ENCODE measurements around the gene PTPRN. TPM values are rescaled to one million over a fixed set of nuclear protein-coding genes. Genes with fewer than 3 reads are reported as not detected.

PTPRN gene
- total RNA-seq, 1 donor from 2014 or later: not detected

DNA sequence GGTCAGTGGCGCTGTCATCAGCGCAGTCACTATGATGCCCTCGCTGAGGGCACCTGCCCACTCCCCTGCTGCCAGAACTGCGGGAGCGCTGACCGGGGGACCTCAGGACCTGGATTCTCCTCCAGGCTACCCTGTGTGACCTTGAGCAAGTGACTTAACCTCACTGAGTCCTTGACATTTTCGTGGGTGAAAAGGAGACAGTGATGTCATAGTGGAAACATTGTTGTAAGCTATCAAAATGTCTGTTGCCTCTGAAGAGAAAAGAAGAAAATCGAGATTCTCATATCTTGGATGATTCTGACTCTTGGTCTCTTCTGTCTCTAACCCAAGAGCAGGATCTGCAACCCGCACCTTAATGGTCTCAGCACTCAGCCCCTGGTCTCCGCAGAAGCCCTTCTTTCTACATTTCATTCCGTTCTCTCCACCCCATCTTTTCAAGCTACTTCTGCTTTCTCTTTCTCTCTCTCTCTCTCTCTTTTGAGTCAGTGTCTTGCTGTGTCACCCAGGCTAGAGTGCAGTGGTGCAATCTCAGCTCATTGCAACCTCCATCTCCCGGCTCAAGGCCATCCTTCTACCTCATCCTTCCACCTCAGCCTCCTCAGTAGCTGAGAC, 54.5 kb downstream of the PTPRN start:
- Histone ChIP-seq H3K4me1 (ENCODE audit: control insufficient read depth in 3 of 3, insufficient read depth in 3 of 3, low read length in 3 of 3) (peaks cover 39 to 53% (median 41%) of the 10 kb centered on the region in 3 donors), H3K4me3 (ENCODE audit: low read length in 3 of 3) (peak overlapping the region; percentile 83 to 92 (median 91)), H3K27ac (ENCODE audit: low read depth, low read length) (peak overlapping the region; percentile 96), H3K9ac (ENCODE audit: low read depth in 1 of 3, low read length in 3 of 3) (peak overlapping the region; percentile 79 to 96 (median 79)), H3K36me3 (ENCODE audit: control insufficient read depth in 3 of 3, insufficient read depth in 3 of 3, low read length in 3 of 3) (peaks cover 23 to 25% (median 23%) of the 10 kb centered on the region in 3 donors), H3K27me3 (ENCODE audit: control insufficient read depth in 3 of 3, insufficient read depth in 3 of 3, low read length in 3 of 3) (peaks cover 0 to 8% (median 4%) of the 10 kb centered on the region in 3 donors), H3K9me3 (ENCODE audit: control insufficient read depth in 3 of 3, low read length in 3 of 3) (no peaks in the 10 kb centered on the region)

DNA sequence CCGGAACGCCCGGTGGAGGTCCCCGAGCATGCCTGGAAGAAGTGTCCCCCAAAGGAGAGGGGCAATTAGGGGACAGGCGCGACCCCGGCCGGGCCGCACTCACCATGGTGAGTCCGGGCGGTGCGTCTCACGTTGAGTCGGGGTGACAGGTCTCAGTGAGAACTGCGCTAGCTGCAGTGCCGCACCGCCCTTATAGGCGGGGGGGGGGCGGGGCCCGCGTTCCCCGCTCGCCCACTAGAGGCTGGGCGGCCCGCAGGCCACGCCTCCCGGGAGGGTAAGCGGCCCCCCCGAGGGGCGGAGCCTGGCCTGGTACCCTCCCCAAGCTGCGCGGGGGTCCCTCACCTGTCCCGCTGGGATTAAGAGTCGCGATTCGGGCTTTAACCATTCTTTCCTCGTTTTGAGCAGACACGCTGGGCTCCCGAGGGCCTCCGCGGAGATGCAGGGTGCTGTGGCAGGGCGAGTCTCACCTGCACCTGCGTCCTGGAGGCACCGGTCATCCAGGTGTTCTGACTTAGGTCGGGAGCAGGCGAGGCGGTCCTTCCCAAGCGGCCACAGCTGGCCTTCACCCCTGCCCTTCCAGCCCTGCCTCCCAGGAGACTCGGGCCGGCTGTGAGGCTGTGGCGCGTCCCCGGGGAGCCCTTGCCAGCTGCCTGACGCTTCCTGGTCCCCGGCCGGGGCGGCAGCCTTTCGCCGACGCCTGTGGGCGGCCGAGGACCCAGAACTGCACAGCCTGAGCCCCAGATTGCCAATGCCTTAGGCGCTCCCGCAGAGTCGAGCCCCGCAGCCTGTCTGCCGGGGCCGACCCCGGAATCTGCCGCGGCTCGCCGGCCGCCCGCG, 55.2 kb downstream of the PTPRN start, which contains the start of gene TUBA4A:
TUBA4A (minus strand) TSS at position 166 of the 837 bp plus-strand sequence; CDS start at position 106, 60 bp downstream.
- Histone ChIP-seq H3K4me1 (ENCODE audit: control insufficient read depth in 3 of 3, insufficient read depth in 3 of 3, low read length in 3 of 3) (peaks cover 46 to 60% (median 48%) of the 10 kb centered on the region in 3 donors), H3K9ac (ENCODE audit: low read depth in 1 of 3, low read length in 3 of 3) (peak within 1 kb of the TSS; percentile 79 to 96 (median 92)), H3K9me3 (ENCODE audit: control insufficient read depth in 3 of 3, low read length in 3 of 3) (no peaks in the 10 kb centered on the region)

GRCh38 chr2:219252900-219253752, 56.1 kb downstream of the PTPRN start, which contains the start of gene TUBA4B:
Gene TUBA4B, plus strand, starts transcription at chr2:219253243. Its CDS starts 165 bp downstream, at chr2:219253408.
- H3K27ac ChIP-seq (ENCODE audit: low read depth, low read length): peak within 1 kb of the TSS; percentile 96
- peaks cover 34 to 39% (median 39%) of the 10 kb centered on the region in 3 donors for H3K36me3 ChIP-seq (ENCODE audit: control insufficient read depth in 3 of 3, insufficient read depth in 3 of 3, low read length in 3 of 3)
- no peaks in the 10 kb centered on the region for H3K9me3 ChIP-seq (ENCODE audit: control insufficient read depth in 3 of 3, low read length in 3 of 3)
- H3K9ac ChIP-seq (ENCODE audit: low read depth in 1 of 3, low read length in 3 of 3): peak within 1 kb of the TSS; percentile 79 to 96 (median 92)
- peaks cover 0 to 4% (median 4%) of the 10 kb centered on the region in 3 donors for H3K27me3 ChIP-seq (ENCODE audit: control insufficient read depth in 3 of 3, insufficient read depth in 3 of 3, low read length in 3 of 3)
- peak within 1 kb of the TSS; percentile 83 to 92 (median 91) for H3K4me3 ChIP-seq (ENCODE audit: low read length in 3 of 3)
- H3K4me1 ChIP-seq (ENCODE audit: control insufficient read depth in 3 of 3, insufficient read depth in 3 of 3, low read length in 3 of 3): peaks cover 54 to 69% (median 55%) of the 10 kb centered on the region in 3 donors

More for the DNA sequence above, 55.2 kb downstream of the PTPRN start, which contains the start of gene TUBA4A:
- Histone ChIP-seq H3K27me3 (ENCODE audit: control insufficient read depth in 3 of 3, insufficient read depth in 3 of 3, low read length in 3 of 3) (peaks cover 0 to 8% (median 4%) of the 10 kb centered on the region in 3 donors), H3K4me3 (ENCODE audit: low read length in 3 of 3) (peak within 1 kb of the TSS; percentile 83 to 92 (median 91)), H3K27ac (ENCODE audit: low read depth, low read length) (peak within 1 kb of the TSS; percentile 96), H3K36me3 (ENCODE audit: control insufficient read depth in 3 of 3, insufficient read depth in 3 of 3, low read length in 3 of 3) (peaks cover 29 to 31% (median 30%) of the 10 kb centered on the region in 3 donors)

DNA sequence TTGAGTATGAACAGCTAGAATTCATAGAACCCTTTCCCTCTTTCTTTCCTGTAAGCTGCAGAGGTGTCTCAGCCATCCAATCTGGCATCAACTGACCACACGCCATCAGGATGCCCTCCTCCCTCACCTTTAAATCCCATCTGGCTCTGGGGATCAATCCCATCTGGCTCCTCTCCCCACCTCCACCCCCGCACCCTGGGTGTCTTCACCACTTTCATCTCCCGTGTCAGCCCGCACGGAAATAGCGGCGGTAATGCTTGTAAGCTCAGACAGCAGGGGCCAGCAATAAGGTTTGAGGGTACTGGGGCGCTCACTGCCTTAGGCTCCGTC, 56.7 kb downstream of the PTPRN start:
- Histone ChIP-seq H3K4me3 (ENCODE audit: low read length in 3 of 3) (peak overlapping the region; percentile 83 to 92 (median 91)), H3K9me3 (ENCODE audit: control insufficient read depth in 3 of 3, low read length in 3 of 3) (no peaks in the 10 kb centered on the region), H3K27ac (ENCODE audit: low read depth, low read length) (peak overlapping the region; percentile 96), H3K27me3 (ENCODE audit: control insufficient read depth in 3 of 3, insufficient read depth in 3 of 3, low read length in 3 of 3) (peaks cover 0 to 4% (median 4%) of the 10 kb centered on the region in 3 donors), H3K9ac (ENCODE audit: low read depth in 1 of 3, low read length in 3 of 3) (peak overlapping the region; percentile 79 to 96 (median 84)), H3K4me1 (ENCODE audit: control insufficient read depth in 3 of 3, insufficient read depth in 3 of 3, low read length in 3 of 3) (peaks cover 60 to 75% (median 61%) of the 10 kb centered on the region in 3 donors), H3K36me3 (ENCODE audit: control insufficient read depth in 3 of 3, insufficient read depth in 3 of 3, low read length in 3 of 3) (peaks cover 39 to 45% (median 44%) of the 10 kb centered on the region in 3 donors)

GRCh38 chr2:219252084-219252483, 57.1 kb downstream of the PTPRN start:
- Histone ChIP-seq H3K27ac (ENCODE audit: low read depth, low read length) (peak overlapping the region; percentile 96), H3K36me3 (ENCODE audit: control insufficient read depth in 3 of 3, insufficient read depth in 3 of 3, low read length in 3 of 3) (peaks cover 40 to 48% (median 46%) of the 10 kb centered on the region in 3 donors), H3K9ac (ENCODE audit: low read depth in 1 of 3, low read length in 3 of 3) (peak overlapping the region; percentile 79 to 96 (median 84)), H3K4me1 (ENCODE audit: control insufficient read depth in 3 of 3, insufficient read depth in 3 of 3, low read length in 3 of 3) (peaks cover 65 to 79% (median 66%) of the 10 kb centered on the region in 3 donors), H3K9me3 (ENCODE audit: control insufficient read depth in 3 of 3, low read length in 3 of 3) (no peaks in the 10 kb centered on the region), H3K4me3 (ENCODE audit: low read length in 3 of 3) (peak overlapping the region; percentile 83 to 92 (median 91)), H3K27me3 (ENCODE audit: control insufficient read depth in 3 of 3, insufficient read depth in 3 of 3, low read length in 3 of 3) (peaks cover 0 to 4% (median 4%) of the 10 kb centered on the region in 3 donors)

- peaks cover 40 to 48% (median 46%) of the 10 kb centered on the region in 3 donors for H3K36me3 ChIP-seq (ENCODE audit: control insufficient read depth in 3 of 3, insufficient read depth in 3 of 3, low read length in 3 of 3)
- peaks cover 65 to 84% (median 70%) of the 10 kb centered on the region in 3 donors for H3K4me1 ChIP-seq (ENCODE audit: control insufficient read depth in 3 of 3, insufficient read depth in 3 of 3, low read length in 3 of 3)
- H3K9ac ChIP-seq (ENCODE audit: low read depth in 1 of 3, low read length in 3 of 3): peak overlapping the region; percentile 64 to 96 (median 79)
- H3K4me3 ChIP-seq (ENCODE audit: low read length in 3 of 3): peak overlapping the region; percentile 83 to 92 (median 91)
- H3K27ac ChIP-seq (ENCODE audit: low read depth, low read length): peak overlapping the region; percentile 96
- H3K9me3 ChIP-seq (ENCODE audit: control insufficient read depth in 3 of 3, low read length in 3 of 3): no peaks in the 10 kb centered on the region
- peaks cover 0 to 4% (median 4%) of the 10 kb centered on the region in 3 donors for H3K27me3 ChIP-seq (ENCODE audit: control insufficient read depth in 3 of 3, insufficient read depth in 3 of 3, low read length in 3 of 3)
Observed at GRCh38 chr2:219251656-219252055, 57.5 kb downstream of the PTPRN start.

GRCh38 chr2:219250049-219250781, 59.0 kb downstream of the PTPRN start:
- peaks cover 74 to 97% (median 78%) of the 10 kb centered on the region in 3 donors for H3K4me1 ChIP-seq (ENCODE audit: control insufficient read depth in 3 of 3, insufficient read depth in 3 of 3, low read length in 3 of 3)
- peaks cover 40 to 48% (median 46%) of the 10 kb centered on the region in 3 donors for H3K36me3 ChIP-seq (ENCODE audit: control insufficient read depth in 3 of 3, insufficient read depth in 3 of 3, low read length in 3 of 3)
- peaks cover 0 to 4% (median 4%) of the 10 kb centered on the region in 3 donors for H3K27me3 ChIP-seq (ENCODE audit: control insufficient read depth in 3 of 3, insufficient read depth in 3 of 3, low read length in 3 of 3)
- H3K9me3 ChIP-seq (ENCODE audit: control insufficient read depth in 3 of 3, low read length in 3 of 3): no peaks in the 10 kb centered on the region
- H3K4me3 ChIP-seq (ENCODE audit: low read length in 3 of 3): peak overlapping the region; percentile 17 to 92 (median 91)
- H3K9ac ChIP-seq (ENCODE audit: low read depth in 1 of 3, low read length in 3 of 3): peak overlapping the region; percentile 44 to 96 (median 63)
- peak overlapping the region; percentile 71 for H3K27ac ChIP-seq (ENCODE audit: low read depth, low read length)

DNA sequence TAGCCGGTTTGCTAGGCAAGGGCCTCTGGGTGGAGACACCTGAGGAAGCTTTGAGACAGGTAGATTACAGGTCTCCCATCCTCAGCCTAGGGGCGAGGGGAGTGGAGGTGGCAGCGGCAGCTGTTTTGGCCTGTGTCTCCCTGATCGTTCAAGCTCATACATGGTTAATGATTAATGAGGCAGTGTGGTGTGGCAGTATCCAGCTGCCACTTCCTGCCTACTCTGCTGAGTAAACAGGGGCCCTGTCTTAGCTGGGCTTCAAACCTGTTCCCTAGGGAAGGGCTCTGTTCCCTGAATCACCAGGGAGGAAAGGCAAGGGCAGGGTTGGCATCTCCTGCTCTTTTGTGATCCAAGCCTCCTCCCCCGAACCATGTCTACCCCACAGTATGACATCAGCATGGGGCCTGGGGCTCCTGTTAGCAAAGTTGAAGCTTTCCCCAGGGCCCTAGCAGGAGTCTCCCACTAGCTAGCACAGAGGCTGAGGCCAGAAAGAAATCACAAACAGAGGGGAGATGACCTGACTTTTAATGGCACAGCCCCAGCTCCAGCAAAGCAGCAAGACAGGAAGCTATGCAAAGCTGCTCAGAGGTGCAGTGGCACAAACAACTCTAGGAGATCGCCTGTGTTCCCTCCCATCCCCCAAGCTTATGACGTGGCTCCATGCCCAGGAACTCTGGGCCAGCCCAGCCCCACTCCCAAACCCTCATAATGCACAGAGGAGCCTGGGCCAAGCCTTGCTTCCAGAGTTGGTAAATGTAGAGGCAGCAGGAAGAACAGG, 59.8 kb downstream of the PTPRN start:
- H3K9ac ChIP-seq (ENCODE audit: low read depth in 1 of 3, low read length in 3 of 3): peak overlapping the region; percentile 44 to 96 (median 63)
- peaks cover 0 to 2% (median 0%) of the 10 kb centered on the region in 3 donors for H3K27me3 ChIP-seq (ENCODE audit: control insufficient read depth in 3 of 3, insufficient read depth in 3 of 3, low read length in 3 of 3)
- peaks cover 40 to 48% (median 46%) of the 10 kb centered on the region in 3 donors for H3K36me3 ChIP-seq (ENCODE audit: control insufficient read depth in 3 of 3, insufficient read depth in 3 of 3, low read length in 3 of 3)
- no peaks in the 10 kb centered on the region for H3K9me3 ChIP-seq (ENCODE audit: control insufficient read depth in 3 of 3, low read length in 3 of 3)
- peak overlapping the region; percentile 17 to 92 (median 91) for H3K4me3 ChIP-seq (ENCODE audit: low read length in 3 of 3)
- H3K4me1 ChIP-seq (ENCODE audit: control insufficient read depth in 3 of 3, insufficient read depth in 3 of 3, low read length in 3 of 3): peaks cover 77 to 99% (median 81%) of the 10 kb centered on the region in 3 donors
- peak overlapping the region; percentile 71 for H3K27ac ChIP-seq (ENCODE audit: low read depth, low read length)

Measured in skeletal muscle tissue (tissue), 4 donors.